Measurements from ENCODE around the gene ADRA2C. TPM values are rescaled to one million over a fixed set of nuclear protein-coding genes. Genes with fewer than 3 reads are reported as not detected.

Gene ADRA2C
- total RNA-seq, 1 donor from 2014 or later = not detected

GRCh38 chr4:3741217-3742011, 24.8 kb upstream of the ADRA2C start:
- H3K4me3 ChIP-seq (ENCODE audit: low read depth, low read length) = no peak overlapping the region
- no peak for TF ChIP-seq CTCF (conservative IDR thresholded peaks at IDR 0.05; ENCODE audit: low read depth, low read length)
- DNase-seq (ENCODE audit: low read depth) = no peak

DNA sequence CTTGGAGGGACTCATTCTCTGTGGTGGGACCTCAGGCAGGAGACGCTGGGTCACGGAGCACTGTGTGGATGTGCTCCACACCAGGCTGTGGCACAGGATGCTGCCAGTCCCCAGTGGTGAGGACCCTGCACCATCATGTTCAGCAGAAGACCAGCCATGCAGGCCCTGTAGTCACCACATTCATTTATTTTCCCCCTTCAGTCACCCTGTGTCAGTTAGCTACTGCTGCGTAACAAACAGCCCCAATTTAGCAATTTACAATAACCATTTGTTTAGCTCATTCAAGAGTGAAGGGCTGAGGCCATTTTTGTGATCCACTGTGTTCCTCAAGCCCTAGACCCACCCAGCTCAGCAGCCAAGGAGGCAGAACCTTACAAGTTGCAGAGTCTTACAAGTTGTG, 23.6 kb upstream of the ADRA2C start:
- DNase-seq (ENCODE audit: low read depth) = no peak
- no peak for TF ChIP-seq CTCF (conservative IDR thresholded peaks at IDR 0.05; ENCODE audit: low read depth, low read length)
- no peak overlapping the region for H3K4me3 ChIP-seq (ENCODE audit: low read depth, low read length)

DNA sequence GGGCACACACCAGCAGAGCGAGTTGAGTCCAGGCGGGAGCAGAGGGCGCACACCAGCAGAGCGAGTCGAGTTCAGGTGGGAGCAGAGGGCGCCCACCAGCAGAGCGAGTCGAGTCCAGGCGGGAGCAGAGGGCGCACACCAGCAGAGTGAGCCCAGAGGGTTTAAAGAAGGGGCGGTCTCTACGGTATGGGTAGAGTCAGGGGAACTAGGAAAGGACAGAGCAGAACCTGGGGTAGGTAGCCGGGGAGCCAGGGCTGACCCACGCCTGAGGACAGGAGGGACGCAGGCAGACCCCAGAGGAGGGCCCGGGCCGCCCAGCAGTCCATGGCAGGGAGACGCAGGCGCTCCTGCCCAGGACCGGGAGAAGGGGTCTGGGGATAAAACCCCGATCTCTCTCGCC, 22.0 kb upstream of the ADRA2C start:
- TF ChIP-seq CTCF (conservative IDR thresholded peaks at IDR 0.05; ENCODE audit: low read depth, low read length) = no peak
- no peak overlapping the region for H3K4me3 ChIP-seq (ENCODE audit: low read depth, low read length)
- no peak for DNase-seq (ENCODE audit: low read depth)

DNA sequence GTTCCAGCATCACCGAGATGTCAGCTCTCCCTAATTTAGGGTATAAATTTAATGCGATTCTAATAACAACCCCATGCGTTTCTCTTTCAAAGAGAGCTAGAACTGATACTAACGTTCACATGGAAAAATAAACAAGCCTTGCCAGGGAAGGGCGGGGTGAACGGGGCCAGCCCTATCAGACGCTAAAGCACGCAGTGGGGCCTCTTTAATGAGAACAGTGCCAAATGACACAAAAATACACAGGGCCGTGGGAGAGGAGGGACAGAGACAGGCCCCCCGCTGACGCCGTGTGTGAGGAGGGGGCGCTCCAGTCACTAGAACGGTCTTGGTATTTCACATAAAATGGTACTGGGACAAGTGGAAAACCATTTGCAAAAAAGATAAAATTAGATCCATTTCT, 21.3 kb upstream of the ADRA2C start:
- no peak for TF ChIP-seq CTCF (conservative IDR thresholded peaks at IDR 0.05; ENCODE audit: low read depth, low read length)

DNA sequence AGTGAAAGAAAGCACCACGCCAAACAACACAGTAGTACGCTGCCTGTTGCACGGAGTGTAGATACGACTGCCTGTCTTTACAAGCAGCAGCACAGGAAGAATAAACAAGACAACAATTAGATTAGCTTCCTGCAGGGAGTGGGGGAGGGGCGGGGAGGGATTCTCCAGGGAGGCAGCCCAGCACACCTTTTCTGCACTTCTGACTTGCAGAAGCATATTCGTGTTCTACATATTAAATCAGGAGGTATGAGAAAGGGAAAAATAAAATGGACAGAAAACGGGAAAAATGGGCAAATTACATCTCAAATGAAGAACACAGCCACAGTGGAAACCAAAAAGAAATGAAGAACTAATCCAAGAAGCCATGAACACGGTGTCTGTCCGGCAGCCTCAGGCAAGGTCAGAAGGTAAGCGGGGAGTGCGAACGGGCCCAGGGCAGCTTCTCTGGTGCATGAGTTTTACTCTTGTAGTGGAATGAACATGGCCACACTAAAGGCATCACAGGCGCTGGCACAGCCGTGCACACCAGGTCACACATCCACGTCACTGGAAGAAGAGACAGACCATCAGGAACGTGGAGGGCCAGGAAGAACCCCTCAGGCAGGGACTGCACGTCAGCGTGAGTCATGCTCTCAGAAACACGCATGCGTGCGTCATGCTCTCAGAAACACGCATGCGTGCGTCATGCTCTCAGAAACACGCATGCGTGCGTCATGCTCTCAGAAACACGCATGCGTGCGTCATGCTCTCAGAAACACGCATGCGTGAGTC, 20.1 kb upstream of the ADRA2C start:
- no peak for DNase-seq (ENCODE audit: low read depth)
- no peak for TF ChIP-seq CTCF (conservative IDR thresholded peaks at IDR 0.05; ENCODE audit: low read depth, low read length)
- H3K4me3 ChIP-seq (ENCODE audit: low read depth, low read length) = no peak overlapping the region

More for the DNA sequence above, 21.3 kb upstream of the ADRA2C start:
- no peak overlapping the region for H3K4me3 ChIP-seq (ENCODE audit: low read depth, low read length)
- no peak for DNase-seq (ENCODE audit: low read depth)

- TF ChIP-seq CTCF (conservative IDR thresholded peaks at IDR 0.05; ENCODE audit: low read depth, low read length) = no peak
- DNase-seq (ENCODE audit: low read depth) = no peak
- no peak overlapping the region for H3K4me3 ChIP-seq (ENCODE audit: low read depth, low read length)
These were observed 19.2 kb upstream of the ADRA2C start for GRCh38 chr4:3746701-3747580.

Measured in epithelial cell of proximal tubule (primary cell).